ENCODE data around the gene GAS2L1. TPM values are rescaled to one million over a fixed set of nuclear protein-coding genes. Genes with fewer than 3 reads are reported as not detected.

GAS2L1 gene
- total and polyA plus RNA-seq, 2 donors (not counting 1 experiment from before 2014, with no cell fraction given), result 0.25 TPM; not detected in 1

- no peak overlapping the region for H3K4me2 ChIP-seq (replicated peaks; ENCODE audit: low read depth, low read length, poor library complexity, severe bottlenecking)
- H3K27ac ChIP-seq (ENCODE audit: low read length in 2 of 2), result no peak overlapping the region
- WGBS (ENCODE audit: insufficient coverage), result 92% methylated on average over 7 of the region's 8 CpGs
- H3K4me1 ChIP-seq (ENCODE audit: control insufficient read depth in 2 of 2, insufficient read depth in 2 of 2, low read length in 2 of 2), result no peaks in the 10 kb centered on the region
- TF ChIP-seq CTCF (IDR thresholded peaks at IDR 0.05), result no peak
- TF ChIP-seq EZH2 (IDR thresholded peaks at IDR 0.05; ENCODE audit: borderline replicate concordance, insufficient read depth, low read depth, low read length, poor library complexity, severe bottlenecking), result no peak
- Mint-ChIP-seq H3K27ac (no peak overlapping the region), H3K4me3 (no peak overlapping the region), H3K4me1 (no peaks in the 10 kb centered on the region), H3K27me3 (no peaks in the 10 kb centered on the region), H3K9me3 (ENCODE audit: insufficient read depth) (no peaks in the 10 kb centered on the region)
- H3K9me3 ChIP-seq (ENCODE audit: control extremely low read depth in 1 of 3, control insufficient read depth in 2 of 3, insufficient read depth in 1 of 3, low read length in 2 of 3), result no peaks in the 10 kb centered on the region
- no peak for ATAC-seq (ENCODE audit: low read depth)
- intact Hi-C loops (cut with micrococcal nuclease), result no loop called here
- DNase-seq, result no peak
- no peaks in the 10 kb centered on the region for H3K27me3 ChIP-seq (replicated peaks in 1 of 4; ENCODE audit: control extremely low read depth in 1 of 4, control insufficient read depth in 3 of 4, insufficient read depth in 4 of 4, low read length in 3 of 4)
- peaks cover 4% of the 10 kb centered on the region for H3K79me2 ChIP-seq (ENCODE audit: control insufficient read depth, insufficient read depth, low read length)
- POLR2A ChIA-PET, result no interaction called here
- H3K36me3 ChIP-seq (replicated peaks in 1 of 2; ENCODE audit: control extremely low read depth in 1 of 2, control insufficient read depth in 1 of 2, extremely low read depth in 1 of 2, insufficient read depth in 2 of 2, low read length in 1 of 2), result peaks cover 2 to 91% of the 10 kb centered on the region in 2 experiments
- peaks cover 68% of the 10 kb centered on the region for H4K20me1 ChIP-seq (ENCODE audit: control insufficient read depth, insufficient read depth, low read length, poor library complexity, severe bottlenecking)
- H2AFZ ChIP-seq (ENCODE audit: insufficient read depth, low read depth, low read length, poor library complexity, severe bottlenecking), result no peak overlapping the region
- no peak overlapping the region for H3K9ac ChIP-seq (ENCODE audit: low read length)
- CTCF ChIA-PET, result no interaction called here
- H3K4me3 ChIP-seq (ENCODE audit: control extremely low read depth in 1 of 5, extremely low read depth in 1 of 5, insufficient read depth in 1 of 5, low read depth in 2 of 5, low read length in 4 of 5), result no peak overlapping the region
Measured at GRCh38 chr22:29332886-29333496, 26.5 kb downstream of the GAS2L1 start.

GRCh38 chr22:29334148-29334547, 27.7 kb downstream of the GAS2L1 start:
- Mint-ChIP-seq H3K27ac (no peak overlapping the region), H3K4me1 (no peaks in the 10 kb centered on the region), H3K4me3 (no peak overlapping the region), H3K9me3 (ENCODE audit: insufficient read depth) (no peaks in the 10 kb centered on the region), H3K27me3 (no peaks in the 10 kb centered on the region)
- no peak for TF ChIP-seq CTCF (IDR thresholded peaks at IDR 0.05)
- no peak for TF ChIP-seq EZH2 (IDR thresholded peaks at IDR 0.05; ENCODE audit: borderline replicate concordance, insufficient read depth, low read depth, low read length, poor library complexity, severe bottlenecking)
- Histone ChIP-seq H3K27ac (ENCODE audit: low read length in 2 of 2) (no peak overlapping the region), H3K9me3 (ENCODE audit: control extremely low read depth in 1 of 3, control insufficient read depth in 2 of 3, insufficient read depth in 1 of 3, low read length in 2 of 3) (no peaks in the 10 kb centered on the region), H3K27me3 (replicated peaks in 1 of 4; ENCODE audit: control extremely low read depth in 1 of 4, control insufficient read depth in 3 of 4, insufficient read depth in 4 of 4, low read length in 3 of 4) (no peaks in the 10 kb centered on the region), H3K9ac (ENCODE audit: low read length) (no peak overlapping the region), H3K4me1 (ENCODE audit: control insufficient read depth in 2 of 2, insufficient read depth in 2 of 2, low read length in 2 of 2) (no peaks in the 10 kb centered on the region), H3K36me3 (replicated peaks in 1 of 2; ENCODE audit: control extremely low read depth in 1 of 2, control insufficient read depth in 1 of 2, extremely low read depth in 1 of 2, insufficient read depth in 2 of 2, low read length in 1 of 2) (peaks cover 2 to 92% of the 10 kb centered on the region in 2 experiments), H3K4me3 (ENCODE audit: control extremely low read depth in 1 of 5, extremely low read depth in 1 of 5, insufficient read depth in 1 of 5, low read depth in 2 of 5, low read length in 4 of 5) (no peak overlapping the region), H4K20me1 (ENCODE audit: control insufficient read depth, insufficient read depth, low read length, poor library complexity, severe bottlenecking) (peaks cover 74% of the 10 kb centered on the region), H2AFZ (ENCODE audit: insufficient read depth, low read depth, low read length, poor library complexity, severe bottlenecking) (no peak overlapping the region), H3K4me2 (replicated peaks; ENCODE audit: low read depth, low read length, poor library complexity, severe bottlenecking) (no peak overlapping the region), H3K79me2 (ENCODE audit: control insufficient read depth, insufficient read depth, low read length) (peaks cover 4% of the 10 kb centered on the region)
- intact Hi-C loops (cut with micrococcal nuclease), result no loop called here
- DNase-seq (no peak), ATAC-seq (ENCODE audit: low read depth) (no peak)
- WGBS (ENCODE audit: insufficient coverage), result 100% methylated on average over 6 of the region's 7 CpGs
- POLR2A ChIA-PET, result no interaction called here
- CTCF ChIA-PET, result no interaction called here

All from B cell (primary cell).